Hematopoietic multipotent progenitor cell treated with erythropoietin and hydrocortisone succinate and interleukin-3 and kit ligand, for 17 days (in vitro differentiated cells): Measurements from ENCODE around the gene MYBPHL.

ENCODE experiments used
- DNase-seq: peaks from one replicate; pipeline ENCODE4 v3.0.0-alpha.2; 2015; ENCODE audit warnings: low spot score

The MYBPHL gene, protein sequence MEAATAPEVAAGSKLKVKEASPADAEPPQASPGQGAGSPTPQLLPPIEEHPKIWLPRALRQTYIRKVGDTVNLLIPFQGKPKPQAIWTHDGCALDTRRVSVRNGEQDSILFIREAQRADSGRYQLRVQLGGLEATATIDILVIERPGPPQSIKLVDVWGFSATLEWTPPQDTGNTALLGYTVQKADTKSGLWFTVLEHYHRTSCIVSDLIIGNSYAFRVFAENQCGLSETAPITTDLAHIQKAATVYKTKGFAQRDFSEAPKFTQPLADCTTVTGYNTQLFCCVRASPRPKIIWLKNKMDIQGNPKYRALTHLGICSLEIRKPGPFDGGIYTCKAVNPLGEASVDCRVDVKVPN

DNA sequence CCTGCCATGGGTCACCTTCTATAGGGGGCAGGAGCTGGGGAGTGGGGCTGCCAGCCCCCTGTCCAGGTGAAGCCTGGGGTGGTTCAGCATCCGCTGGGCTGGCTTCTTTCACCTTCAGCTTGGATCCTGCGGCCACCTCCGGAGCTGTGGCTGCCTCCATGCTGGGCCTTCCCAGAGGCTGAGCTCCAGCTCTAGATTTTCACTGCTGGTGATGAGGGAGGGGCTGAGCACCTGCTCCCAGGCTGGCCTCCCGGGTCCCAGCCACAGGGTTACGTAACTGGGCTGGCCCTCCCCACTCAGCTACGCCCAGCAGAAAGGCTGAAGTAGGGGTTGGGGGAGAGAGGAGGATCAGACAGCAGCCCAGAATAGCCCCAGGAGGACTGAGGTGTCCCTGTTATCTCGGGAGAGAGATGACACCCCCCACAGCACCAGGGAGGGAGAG is at the start of gene MYBPHL:
MYBPHL (minus strand) TSS at position 180 of the 442 bp plus-strand sequence; CDS start at position 160, 20 bp downstream.
- no peak for DNase-seq

DNA sequence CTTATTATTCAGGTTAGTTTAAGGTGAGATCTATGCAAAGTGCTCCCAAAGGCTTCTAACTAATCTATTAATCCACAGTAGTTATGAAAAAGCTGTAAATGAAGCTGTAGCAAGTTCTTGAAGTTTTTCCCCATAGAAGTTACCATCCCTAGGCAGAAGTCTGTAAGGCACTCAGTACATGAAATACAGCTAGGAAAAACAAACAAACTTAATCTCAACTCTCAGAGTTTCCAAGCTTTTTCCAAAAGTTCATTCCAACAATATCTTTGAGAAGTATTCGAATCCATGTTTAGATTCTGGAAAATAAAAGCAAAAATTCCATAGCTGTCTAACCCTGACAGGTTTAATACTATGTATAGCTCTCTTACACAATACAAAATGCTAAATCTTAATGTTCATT is 49.7 kb upstream of the MYBPHL start:
- no peak for DNase-seq

DNA sequence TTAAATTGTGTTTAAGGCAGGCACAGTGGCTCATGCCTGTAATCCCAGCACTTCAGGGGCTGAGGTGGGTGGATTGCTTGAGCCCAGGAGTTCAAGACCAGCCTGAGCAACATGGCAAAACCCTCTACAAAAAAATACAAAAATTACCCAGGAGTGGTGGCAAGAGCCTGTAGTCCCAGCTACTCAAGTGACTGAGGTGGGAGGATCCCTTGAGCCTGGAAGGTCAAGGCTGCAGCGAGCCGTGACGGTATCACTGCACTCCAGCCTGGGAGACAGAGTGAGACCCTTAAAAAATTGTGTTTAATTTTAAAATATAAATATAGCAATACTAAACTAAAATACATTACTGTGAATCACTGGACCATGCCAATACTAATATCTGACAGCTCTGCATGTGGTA is 48.1 kb upstream of the MYBPHL start:
- DNase-seq = no peak

DNA sequence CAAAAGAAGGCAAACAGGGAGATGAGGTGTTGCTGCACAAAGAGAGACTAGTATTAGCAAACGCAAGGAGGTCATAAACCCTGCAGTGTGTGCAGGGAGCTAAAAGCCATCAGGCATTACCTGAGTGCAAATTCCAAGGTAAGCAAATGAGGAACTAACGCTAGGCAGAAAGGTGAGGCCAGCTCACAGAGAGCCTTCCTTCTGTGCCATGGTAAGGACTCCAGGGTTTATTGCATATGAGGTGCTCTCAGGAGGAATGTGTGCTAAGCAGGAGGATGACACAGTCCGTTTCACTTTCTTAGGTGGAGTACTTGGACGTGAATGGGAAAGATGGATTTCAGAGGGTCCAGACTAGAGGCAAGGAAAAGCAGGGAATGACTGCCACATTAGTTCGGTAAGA is 44.6 kb upstream of the MYBPHL start:
- DNase-seq = no peak

DNA sequence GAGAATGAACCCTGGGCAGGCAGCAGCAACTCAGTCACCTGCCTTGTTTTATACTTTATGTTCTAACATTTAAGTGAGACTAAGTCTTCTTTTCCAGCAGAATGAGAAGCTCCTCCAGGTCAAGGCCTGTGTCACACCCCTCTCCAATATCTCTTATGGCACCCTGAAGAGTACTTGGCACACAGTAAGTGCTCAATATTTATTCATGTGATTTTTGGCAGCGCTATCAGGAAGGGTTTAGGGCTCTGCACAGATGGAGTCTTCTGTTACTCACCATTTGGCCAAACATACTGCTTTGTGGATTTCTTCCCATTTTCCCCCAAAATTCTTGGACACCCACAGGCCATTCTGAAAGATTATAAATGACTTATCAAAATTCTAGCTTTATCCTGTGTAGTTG is 43.8 kb upstream of the MYBPHL start:
- DNase-seq = no peak

DNA sequence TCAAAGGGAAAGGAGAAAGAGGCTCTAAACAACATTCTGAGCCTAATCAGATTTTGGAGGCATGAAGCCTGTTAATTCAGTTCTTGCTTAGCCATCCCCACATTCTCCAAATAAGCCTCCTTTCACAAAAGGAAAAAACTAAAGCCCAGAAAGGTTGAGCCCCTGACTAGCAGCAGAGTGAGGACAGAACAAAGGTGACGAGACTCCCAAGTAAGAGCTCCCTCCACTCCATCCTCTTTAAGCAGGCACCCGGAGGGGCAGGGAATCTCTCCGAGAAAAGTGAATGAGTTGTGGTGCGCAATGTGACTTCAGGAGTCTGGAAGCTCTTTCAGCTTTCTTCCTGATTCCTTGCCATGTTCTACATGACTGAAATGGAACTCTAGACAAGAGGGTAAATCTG is 43.4 kb upstream of the MYBPHL start:
- no peak for DNase-seq

DNA sequence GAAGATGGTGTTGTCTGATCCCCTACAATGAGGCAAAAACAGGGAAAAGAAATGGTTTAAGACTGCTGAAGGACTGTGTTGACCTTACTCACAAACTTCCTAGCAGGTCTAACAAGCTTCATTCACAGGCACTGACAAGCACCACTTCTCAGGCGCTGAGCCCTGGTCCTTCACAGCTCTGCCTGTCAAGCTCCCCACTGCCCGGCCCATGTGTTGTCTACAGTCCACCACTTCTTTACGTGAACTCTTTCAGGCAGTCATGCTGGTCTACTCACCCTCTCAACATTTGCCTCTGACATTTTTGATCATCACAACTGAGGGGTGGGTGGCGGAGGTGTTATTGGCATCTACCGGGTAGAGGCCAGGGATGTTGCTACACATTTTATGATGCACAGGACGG is 40.7 kb upstream of the MYBPHL start:
- no peak for DNase-seq

DNA sequence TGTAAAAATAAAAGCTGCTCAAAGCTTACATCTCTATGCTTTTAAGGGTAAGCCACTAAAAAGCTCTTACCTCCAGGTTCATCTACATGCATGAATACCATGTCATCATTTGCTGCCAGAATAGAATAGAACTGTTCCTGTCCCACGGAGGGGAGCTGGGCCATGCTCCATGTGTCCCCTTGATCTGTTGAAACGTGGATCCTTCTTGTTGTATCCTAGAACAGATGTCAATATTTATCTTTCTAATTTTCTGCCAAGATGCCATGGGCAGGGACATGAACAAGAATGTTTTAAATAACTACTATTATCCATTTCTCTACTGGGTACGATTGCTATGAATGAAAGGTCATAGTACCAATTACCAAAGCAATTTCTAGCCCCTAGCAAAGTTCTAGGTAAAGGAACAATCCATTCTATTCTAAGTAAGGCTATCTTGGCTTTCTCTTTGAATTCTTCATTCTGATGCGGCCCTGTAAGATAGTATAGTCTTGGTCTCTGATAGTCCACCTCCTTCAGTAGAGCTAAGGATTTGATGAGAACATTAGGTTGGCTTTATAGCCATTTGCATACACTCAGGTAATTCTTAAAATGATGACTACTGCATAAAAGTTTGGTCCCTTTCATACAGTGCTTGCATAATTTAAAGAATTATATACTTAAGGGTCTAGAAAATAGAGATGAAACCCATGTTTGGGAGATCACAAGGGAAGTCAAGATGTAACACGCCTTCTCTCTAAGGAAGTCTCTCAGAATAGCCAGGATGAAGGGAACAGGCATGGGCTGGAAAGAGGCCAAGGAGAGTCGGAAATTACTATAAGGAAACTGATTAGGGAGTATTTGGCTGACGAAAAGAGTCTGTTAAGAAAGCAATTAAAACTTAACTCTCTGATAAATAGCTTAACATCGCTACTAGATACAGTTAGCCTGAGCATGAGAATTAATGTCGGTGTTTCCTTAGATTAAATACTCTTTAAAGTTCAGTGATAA is 35.4 kb upstream of the MYBPHL start:
- no peak for DNase-seq

DNA sequence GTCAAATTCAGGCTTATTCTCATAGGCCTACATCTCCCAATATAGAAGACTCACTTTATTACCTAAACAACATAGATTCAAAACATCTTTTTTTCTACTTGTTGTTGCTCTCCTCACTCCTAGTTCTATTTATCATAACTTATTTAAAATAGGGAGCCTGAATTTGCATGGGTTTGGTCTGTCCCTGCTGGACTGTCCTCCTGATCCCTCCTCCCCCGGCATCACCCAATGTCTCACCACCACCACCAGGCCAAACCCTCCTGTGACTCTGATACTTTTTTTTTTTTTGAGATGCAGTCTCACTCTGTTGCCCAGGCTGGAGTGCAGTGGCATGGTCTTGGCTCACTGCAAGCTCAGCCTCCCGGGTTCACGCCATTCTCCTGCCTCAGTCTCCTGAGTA is 31.8 kb upstream of the MYBPHL start:
- DNase-seq = no peak

DNA sequence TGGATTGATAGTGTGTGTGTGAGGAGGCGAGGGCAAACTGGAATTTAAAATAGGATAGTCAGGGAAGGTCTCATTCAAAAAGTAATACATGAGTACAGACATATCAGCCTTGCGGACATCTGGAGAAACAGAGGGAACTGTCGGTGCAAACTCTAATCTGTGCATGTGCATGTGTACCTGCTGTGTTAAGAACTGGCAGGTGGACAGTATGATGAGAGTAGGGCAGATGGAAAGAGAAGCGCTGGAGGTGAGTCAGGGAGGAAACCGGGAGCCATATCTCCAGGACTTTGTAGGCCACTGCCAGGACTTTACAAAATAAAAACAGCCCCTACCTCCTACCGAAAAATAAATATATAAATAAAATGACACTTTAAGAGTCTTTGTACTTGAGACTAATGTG is 31.3 kb upstream of the MYBPHL start:
- no peak for DNase-seq

DNA sequence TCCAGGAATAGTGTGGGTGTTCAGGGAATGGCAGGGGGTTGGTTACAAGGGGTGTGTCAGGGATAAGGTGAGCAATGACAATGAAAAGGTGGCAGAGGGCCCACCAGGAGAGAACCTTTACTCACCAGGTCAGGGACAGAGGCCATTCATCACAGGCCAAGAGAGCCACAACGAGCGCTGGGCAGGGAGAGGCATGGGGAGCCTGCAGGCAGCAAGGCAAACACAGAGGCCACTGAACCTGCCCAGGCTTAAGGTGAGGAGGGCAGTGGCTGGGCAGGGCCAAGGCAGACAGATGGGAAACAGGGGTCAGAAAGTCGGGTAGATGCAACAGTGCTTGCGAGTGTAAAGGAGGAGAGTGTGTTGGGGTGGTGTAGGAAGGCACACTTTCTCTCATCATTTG is 28.3 kb upstream of the MYBPHL start:
- DNase-seq = no peak

DNA sequence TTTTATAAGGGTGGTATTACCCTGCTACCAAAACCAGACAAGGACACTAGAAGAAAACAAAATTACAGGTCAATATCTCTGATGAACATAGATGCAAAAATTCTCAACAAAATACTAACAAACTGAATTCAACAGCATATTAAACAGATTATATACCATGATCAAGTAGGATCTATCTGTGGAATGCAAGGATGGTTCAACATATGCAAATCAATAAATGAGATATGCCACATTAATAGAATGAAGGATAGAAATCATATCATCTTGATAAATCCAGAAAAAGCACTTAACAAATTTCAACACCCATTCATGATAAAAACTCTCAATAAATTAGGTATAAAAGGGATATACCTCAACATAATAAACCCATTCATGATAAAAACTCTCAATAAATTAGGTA is 24.3 kb upstream of the MYBPHL start:
- DNase-seq = no peak

DNA sequence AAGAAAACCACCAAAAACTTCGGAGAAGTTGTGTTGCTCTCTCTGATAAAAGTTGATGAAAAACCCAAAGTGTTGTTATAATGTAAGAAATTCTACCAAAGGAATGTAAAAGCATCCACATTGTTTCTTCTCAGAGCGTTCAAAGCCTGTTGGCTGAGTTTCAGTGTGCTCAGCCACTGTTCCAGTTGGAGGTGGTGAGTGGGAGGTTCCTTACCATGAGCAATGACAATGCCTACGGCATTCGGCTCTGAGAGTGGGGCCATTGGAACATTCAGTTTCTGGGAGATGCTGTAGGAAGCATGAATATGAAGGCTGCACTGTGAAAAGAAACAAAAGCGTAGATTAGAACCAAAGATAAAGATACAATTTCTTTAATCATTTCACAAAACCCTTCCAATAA is 20.5 kb upstream of the MYBPHL start:
- DNase-seq = no peak

DNA sequence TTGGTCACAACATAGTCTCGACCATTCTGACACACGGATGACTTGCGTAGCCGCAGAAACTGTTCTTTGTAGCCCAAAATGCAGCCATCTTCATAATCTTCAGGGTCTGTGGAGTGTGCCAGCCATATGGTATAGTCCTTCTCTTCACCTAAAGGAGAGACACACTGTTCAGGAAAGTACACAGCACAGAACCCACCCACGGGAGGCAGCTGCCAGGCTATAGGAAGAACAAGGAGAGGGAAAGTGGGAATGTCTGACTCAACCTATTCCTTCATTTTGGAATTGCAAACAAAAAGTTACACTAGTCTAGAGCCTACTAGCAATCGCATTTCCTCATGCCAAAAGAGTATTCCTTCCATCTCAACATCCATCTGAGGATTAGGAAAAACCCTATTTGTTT is 16.2 kb upstream of the MYBPHL start:
- DNase-seq = no peak

DNA sequence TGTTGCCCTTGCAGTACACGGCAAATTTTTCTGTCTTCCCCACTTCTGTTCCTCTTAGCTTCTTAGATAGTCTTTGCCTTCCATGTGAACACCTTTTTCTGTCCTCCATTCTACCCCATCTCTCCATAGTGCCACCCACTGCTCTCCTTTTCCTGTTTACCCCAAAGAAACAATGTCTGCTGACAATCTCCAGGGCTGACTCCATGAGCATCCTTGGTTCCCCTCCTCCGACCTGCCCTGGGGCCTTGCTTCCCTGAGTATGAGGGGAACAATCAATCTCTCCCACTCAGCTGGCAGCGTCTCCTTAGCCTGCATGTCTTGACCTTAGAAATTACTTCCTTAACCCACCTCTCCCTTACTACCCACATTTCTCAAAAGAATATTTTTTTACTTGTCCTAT is 12.3 kb upstream of the MYBPHL start:
- DNase-seq = no peak

DNA sequence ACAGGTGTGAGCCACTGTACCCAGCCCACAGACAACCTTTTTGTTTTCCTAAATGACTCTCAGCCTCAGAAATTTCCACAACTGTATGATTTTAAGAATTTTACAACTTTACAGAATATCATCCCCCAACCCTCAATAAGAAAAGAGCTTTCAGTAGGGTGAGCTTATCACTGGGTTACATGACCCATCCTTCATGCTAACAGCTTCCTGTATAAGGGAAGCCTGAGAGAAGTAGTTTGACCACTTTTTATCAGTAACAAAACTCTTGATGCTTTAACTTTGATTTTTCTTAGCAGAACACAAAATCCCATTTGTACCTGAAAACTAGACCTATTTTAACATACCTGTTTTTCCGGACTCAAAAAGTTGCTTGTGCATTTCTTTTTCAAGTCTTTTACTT is 9.7 kb upstream of the MYBPHL start:
- DNase-seq = no peak

DNA sequence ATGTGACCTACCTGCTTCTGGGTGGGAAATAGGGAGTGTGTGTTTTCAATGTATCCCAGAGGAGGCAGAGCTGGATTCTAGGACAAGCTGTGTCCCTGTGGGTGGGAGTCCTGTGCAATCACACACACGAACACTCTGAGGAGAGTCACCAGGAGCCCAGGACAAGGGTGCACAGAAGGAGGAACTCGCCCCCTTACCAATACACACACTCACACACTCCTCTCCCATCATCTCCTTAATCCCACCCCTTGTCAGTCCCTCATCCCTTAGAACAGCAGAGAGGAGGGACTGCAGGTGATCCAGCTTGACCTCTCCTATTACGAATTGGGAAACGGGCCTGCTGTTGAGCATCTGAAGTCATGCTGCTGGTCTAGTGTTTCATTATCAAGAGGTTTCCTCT is 8.5 kb upstream of the MYBPHL start:
- DNase-seq = no peak

DNA sequence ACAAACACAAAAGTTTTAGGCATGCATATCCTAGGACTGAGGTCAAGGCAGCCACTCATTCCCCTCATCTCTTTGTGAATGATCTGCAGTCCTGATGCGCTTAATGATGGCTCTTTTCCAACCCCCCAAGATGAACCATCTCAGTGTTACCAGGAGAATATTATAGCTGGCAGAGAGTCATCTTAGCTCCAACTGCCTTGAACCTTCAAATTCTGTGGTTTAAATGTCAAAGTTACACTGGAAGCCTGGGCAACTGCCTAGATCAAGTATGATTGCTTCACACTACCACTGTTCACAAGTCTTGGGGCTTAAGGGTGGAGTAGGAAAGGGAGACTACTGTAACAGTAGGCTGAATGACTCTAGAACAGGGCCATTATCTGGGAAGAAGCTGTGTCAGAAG is 8.0 kb upstream of the MYBPHL start:
- no peak for DNase-seq

DNA sequence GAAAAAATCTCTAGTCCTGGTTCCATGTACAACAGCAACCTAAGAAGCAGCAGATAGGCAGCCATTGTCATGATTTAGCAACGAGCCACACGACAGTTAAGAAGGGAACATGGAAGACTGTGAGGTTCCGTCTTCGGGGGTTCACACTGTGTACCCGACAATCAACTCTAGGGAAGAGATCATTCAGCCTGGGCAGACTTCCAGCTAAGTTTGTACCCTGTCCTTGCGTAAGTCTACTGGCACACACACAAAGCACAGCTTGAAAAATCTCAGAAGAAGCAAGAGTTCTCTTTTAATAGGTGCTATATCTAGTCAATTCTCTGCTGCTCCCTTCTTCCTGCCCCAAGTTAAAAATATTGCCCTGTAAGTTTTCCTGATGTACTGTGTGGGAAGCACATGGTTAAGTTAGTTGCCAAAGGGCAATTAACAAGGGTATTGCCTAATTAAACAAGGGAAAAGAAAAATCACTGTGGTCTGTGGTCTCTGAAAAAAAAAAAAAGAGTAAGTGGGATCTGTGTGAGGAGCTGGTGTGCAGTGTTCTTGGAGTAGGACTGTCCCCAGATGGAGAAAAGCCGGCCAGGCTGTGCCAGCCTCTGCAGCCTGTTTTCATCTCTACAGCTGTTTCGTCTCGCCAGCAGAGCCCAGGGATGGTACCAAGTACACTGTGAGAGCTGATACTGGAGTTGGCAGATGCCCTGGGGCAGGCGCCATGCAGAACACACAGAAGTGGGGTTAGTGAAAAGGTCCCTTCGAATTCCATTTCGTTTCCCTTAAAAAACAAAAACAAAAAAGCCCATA is 6.4 kb upstream of the MYBPHL start:
- no peak for DNase-seq

DNA sequence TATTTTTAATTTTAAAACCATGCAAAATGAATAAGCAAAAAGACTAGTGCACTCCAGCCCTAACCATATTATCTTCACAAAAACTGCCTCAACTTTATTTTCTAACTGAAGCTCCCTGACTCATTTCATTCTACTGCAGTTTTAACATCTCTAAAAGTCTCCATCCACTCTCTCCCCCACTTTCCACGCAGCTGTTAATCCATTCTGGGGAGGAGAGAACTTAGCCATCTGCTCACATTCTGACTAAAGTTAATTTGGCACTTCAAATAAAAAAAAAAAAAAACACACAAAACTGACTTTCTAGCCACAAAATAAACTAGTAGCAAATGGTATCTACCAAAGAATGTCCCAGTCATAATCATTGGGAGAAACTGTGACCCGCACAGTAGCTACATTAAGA is 5.4 kb upstream of the MYBPHL start:
- DNase-seq = no peak

DNA sequence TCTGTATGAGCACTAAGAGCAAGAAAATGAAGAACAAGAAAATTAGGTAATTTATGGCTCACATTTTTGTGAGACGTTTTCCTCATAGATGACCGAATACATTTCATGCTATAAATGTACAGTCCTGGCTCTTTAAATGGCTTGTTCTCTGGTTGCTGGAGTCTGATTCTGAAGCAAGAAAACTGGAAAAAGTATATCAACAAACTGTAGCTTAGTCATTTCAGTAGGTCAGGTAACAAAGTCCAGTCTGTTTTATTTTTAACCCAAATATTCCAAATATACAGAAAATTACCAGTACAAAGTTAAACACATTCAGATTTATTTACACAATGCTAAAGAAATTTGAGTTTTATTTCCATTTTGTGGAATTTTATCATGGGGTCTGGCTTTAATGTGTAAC is 2.5 kb upstream of the MYBPHL start:
- no peak for DNase-seq

DNA sequence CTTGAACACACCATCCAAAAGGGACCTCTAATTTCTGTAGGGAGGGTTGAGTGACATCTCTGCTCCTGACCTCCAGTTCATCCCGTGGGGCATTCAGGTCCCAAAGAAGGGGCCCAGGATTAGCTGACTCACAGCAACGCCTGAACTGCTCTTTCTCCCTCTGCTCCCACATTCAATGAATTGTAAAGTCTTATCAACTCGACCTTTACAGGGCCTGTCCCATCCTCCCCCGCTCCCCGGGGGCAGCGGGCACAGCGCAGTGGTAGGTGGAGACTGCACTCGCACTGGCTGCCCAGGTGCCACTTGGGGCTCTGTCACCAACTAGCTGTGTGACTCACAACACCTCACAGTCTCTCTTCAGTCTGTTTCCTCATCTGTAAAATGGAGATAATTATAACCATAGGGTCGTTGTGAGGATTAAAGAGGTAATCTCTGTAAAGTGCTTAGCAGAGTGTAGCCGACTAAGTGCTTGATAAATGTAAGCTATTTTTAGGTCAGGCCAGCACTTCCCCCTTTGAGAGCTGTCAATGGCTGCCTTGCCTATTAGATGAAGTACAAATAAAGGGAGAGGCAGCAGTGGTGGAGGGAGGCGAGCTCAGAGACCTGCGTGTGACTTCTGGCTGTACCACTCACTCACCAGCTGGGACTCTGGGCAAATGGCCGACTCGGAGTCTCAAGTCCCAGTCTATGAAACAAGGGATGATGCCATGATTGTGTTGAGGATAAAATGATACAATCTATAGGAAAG is 637 bp upstream of the MYBPHL start:
- no peak for DNase-seq
